A549 (cell line): Measurements from ENCODE around the gene TMSB15A.

Source experiments
- ATOH8 ChIP-seq: fragments of 250-450 bp; sonication (Bioruptor Pico); IDR thresholded peaks from 2 replicates; pipeline ENCODE4 v1.5.0; 2020; ENCODE audit warnings: low read depth, mild to moderate bottlenecking, moderate library complexity
- BHLHE40 ChIP-seq: IDR thresholded peaks from 2 replicates; pipeline ENCODE4 v1.6.1; 2012; ENCODE audit warnings: low read depth, low read length, inconsistent platforms
- CTCF ChIP-seq: fragments of >200 bp; sonication (Bioruptor Twin); formaldehyde crosslinking; IDR thresholded peaks from 3 replicates; pipeline ENCODE4 v1.5.1; 2016
- MAFK ChIP-seq: fragments of 450-650 bp; IDR thresholded peaks from 2 replicates; pipeline ENCODE4 v1.6.1; 2014; ENCODE audit not compliant: partially characterized antibody
- MYC ChIP-seq: IDR thresholded peaks from 2 replicates; pipeline ENCODE4 v1.6.1; 2012; ENCODE audit warnings: mild to moderate bottlenecking, inconsistent platforms, low read length, improper control_type of control experiment, borderline replicate concordance
- NFE2L2 ChIP-seq: fragments of 150-350 bp; conservative IDR thresholded peaks from 2 replicates; pipeline ENCODE4 v1.6.1; 2014; ENCODE audit warnings: low read length
- POLR2A ChIP-seq: IDR thresholded peaks from 2 replicates; pipeline ENCODE4 v1.6.1; 2012; ENCODE audit warnings: mild to moderate bottlenecking, low read length
- REST ChIP-seq: fragments of 200-600 bp; sonication (generic); IDR thresholded peaks from 2 replicates; pipeline ENCODE4 v1.6.1; 2016; ENCODE audit warnings: antibody characterized with exemption, mild to moderate bottlenecking, moderate library complexity
- SMC3 ChIP-seq: fragments of >200 bp; sonication (Bioruptor Twin); formaldehyde crosslinking; IDR thresholded peaks from 3 replicates; pipeline ENCODE4 v1.6.1; 2018; ENCODE audit warnings: inconsistent platforms
- SREBF2 ChIP-seq: fragments of 450-650 bp; IDR thresholded peaks from 2 replicates; pipeline ENCODE4 v1.6.1; 2014; ENCODE audit warnings: mild to moderate bottlenecking, moderate library complexity
- TFCP2L1 ChIP-seq: fragments of 250-450 bp; sonication (Bioruptor Pico); IDR thresholded peaks from 2 replicates; pipeline ENCODE4 v1.5.0; 2021; ENCODE audit warnings: mild to moderate bottlenecking

- TF ChIP-seq NFE2L2 = no peak
- TF ChIP-seq MAFK = no peak
- TF ChIP-seq POLR2A = no peak
- no peak for TF ChIP-seq CTCF
- TF ChIP-seq REST = no peak
- TF ChIP-seq SREBF2 = no peak
- TF ChIP-seq MYC = no peak
- TF ChIP-seq SMC3 = no peak
- no peak for TF ChIP-seq BHLHE40
- no peak for TF ChIP-seq ATOH8 (CRISPR knock-in tag)
- TF ChIP-seq TFCP2L1 (CRISPR knock-in tag) = no peak
Measured at GRCh38 chrX:102515975-102516941, at the start of gene TMSB15A.
